Common myeloid progenitor, CD34-positive (primary cell): ENCODE results near the gene SMC5.
A peak's percentile ranks its signal among the peaks of the same experiment; 100 is the strongest.

Experiments used
- CTCF ChIA-PET: fragments of 350-600 bp; sonication (Branson Sonifier 250); formaldehyde crosslinking; loops from one replicate; lab custom pipeline; 2021; ENCODE audit warnings: antibody characterized with exemption; lab: Charles Lee
- POLR2A ChIA-PET: fragments of 350-600 bp; sonication (Branson Sonifier 250); formaldehyde crosslinking; loops from one replicate; lab custom pipeline; 2021; ENCODE audit warnings: antibody characterized with exemption; lab: Charles Lee
- DNase-seq, 3 donors: peaks; one replicate each; pipeline versions ENCODE4 v3.0.0 to v3.0.0-alpha.2; 2013
- H3K27ac ChIP-seq, 2 experiments: 1 replicate in 1 of 2; 2 replicates in 1 of 2; pipeline ENCODE4 v1.7.0; 2013; ENCODE audit warnings: inconsistent platforms in 2 of 2, low read length in 2 of 2, mild to moderate bottlenecking in 2 of 2, low read depth in 1 of 2, moderate library complexity in 1 of 2; ENCODE audit not compliant: severe bottlenecking in 2 of 2, insufficient read depth in 1 of 2, poor library complexity in 1 of 2
- H3K27me3 ChIP-seq, 5 experiments: replicated peaks in 2 of 5; 1 replicate in 3 of 5; 2 replicates in 2 of 5; pipeline versions ENCODE4 v1.6.1 to v1.7.0; 2013; ENCODE audit warnings: low read length in 4 of 5, mild to moderate bottlenecking in 2 of 5, moderate library complexity in 2 of 5, inconsistent platforms in 1 of 5; ENCODE audit not compliant: insufficient read depth in 5 of 5, control insufficient read depth in 4 of 5
- H3K36me3 ChIP-seq, 4 experiments: 1 replicate in 2 of 4; 2 replicates in 2 of 4; pipeline versions ENCODE4 v1.6.1 to v1.7.0; 2013; ENCODE audit warnings: low read length in 3 of 4, control low read depth in 1 of 4, mild to moderate bottlenecking in 1 of 4; ENCODE audit not compliant: control insufficient read depth in 4 of 4, insufficient read depth in 4 of 4
- H3K4me1 ChIP-seq, 4 experiments: 1 replicate in 3 of 4; 2 replicates in 1 of 4; pipeline versions ENCODE4 v1.6.1 to v1.7.1; 2013; ENCODE audit warnings: low read length in 3 of 4, mild to moderate bottlenecking in 3 of 4, control low read depth in 1 of 4, inconsistent platforms in 1 of 4, moderate library complexity in 1 of 4; ENCODE audit not compliant: control insufficient read depth in 4 of 4, insufficient read depth in 4 of 4; ENCODE audit errors: control extremely low read depth in 1 of 4
- H3K4me3 ChIP-seq, 7 experiments: 1 replicate in 4 of 7; 2 replicates in 3 of 7; pipeline versions ENCODE4 v1.5.1 to v1.7.0; 2013; ENCODE audit warnings: mild to moderate bottlenecking in 7 of 7, low read length in 6 of 7, moderate library complexity in 6 of 7, inconsistent platforms in 2 of 7, low read depth in 2 of 7, control low read depth in 1 of 7; ENCODE audit not compliant: insufficient read depth in 4 of 7, control insufficient read depth in 1 of 7; ENCODE audit errors: extremely low read depth in 1 of 7
- H3K9me3 ChIP-seq, 5 experiments: 1 replicate in 4 of 5; 2 replicates in 1 of 5; pipeline versions ENCODE4 v1.6.1 to v1.7.1; 2013; ENCODE audit warnings: low read length in 4 of 5, mild to moderate bottlenecking in 2 of 5, inconsistent platforms in 1 of 5, low read depth in 1 of 5, moderate library complexity in 1 of 5; ENCODE audit not compliant: control insufficient read depth in 4 of 5, insufficient read depth in 2 of 5; ENCODE audit errors: control extremely low read depth in 1 of 5
- WGBS: methylation state at CpG from one replicate; pipeline ENCODE4 v1.1.5; 2013; ENCODE audit not compliant: insufficient coverage; 5-methylcytosine and 5-hydroxymethylcytosine counted together

Gene SMC5

GRCh38 chr9:70256123-70256551 is 2.6 kb upstream of the SMC5 start:
- no peak for DNase-seq
- no peaks in the 10 kb centered on the region for H3K9me3 ChIP-seq
- no peak overlapping the region for H3K4me3 ChIP-seq
- H3K36me3 ChIP-seq, result peaks cover 0 to 6% (median 2%) of the 10 kb centered on the region in 4 experiments
- H3K27ac ChIP-seq, result no peak overlapping the region
- H3K27me3 ChIP-seq, result no peaks in the 10 kb centered on the region
- CTCF ChIA-PET, result no interaction called here
- POLR2A ChIA-PET, result no interaction called here
- 95% methylated on average over 7 of the region's 7 CpGs for WGBS
- H3K4me1 ChIP-seq, result peaks cover 6 to 33% (median 23%) of the 10 kb centered on the region in 4 experiments

GRCh38 chr9:70257502-70257901 is 1.3 kb upstream of the SMC5 start:
- POLR2A ChIA-PET, result no interaction called here
- Histone ChIP-seq H3K27me3 (no peaks in the 10 kb centered on the region), H3K9me3 (no peaks in the 10 kb centered on the region), H3K27ac (peak overlapping the region in 1 of 2 experiments; percentile 11), H3K36me3 (peaks cover 4 to 20% (median 9%) of the 10 kb centered on the region in 4 experiments), H3K4me3 (peak overlapping the region in 1 of 7 experiments; percentile 91), H3K4me1 (peaks cover 6 to 44% (median 29%) of the 10 kb centered on the region in 4 experiments)
- WGBS, result no CpG with 5 or more reads among the region's 3 CpGs
- CTCF ChIA-PET, result no interaction called here
- DNase-seq, result no peak

GRCh38 chr9:70257991-70258691 is 637 bp upstream of the SMC5 start:
- Histone ChIP-seq H3K9me3 (no peaks in the 10 kb centered on the region), H3K27ac (peak overlapping the region; percentile 64 to 95), H3K4me1 (peaks cover 6 to 50% (median 31%) of the 10 kb centered on the region in 4 experiments), H3K27me3 (no peaks in the 10 kb centered on the region), H3K4me3 (peak overlapping the region; percentile 44 to 96 (median 91)), H3K36me3 (peaks cover 4 to 25% (median 9%) of the 10 kb centered on the region in 4 experiments)
- CTCF ChIA-PET, result no interaction called here
- POLR2A ChIA-PET, result no interaction called here
- peak in 2 of 3 donors; percentile 52 to 54 for DNase-seq
- WGBS, result 11% methylated on average over 23 of the region's 27 CpGs

- DNase-seq, result no peak
- POLR2A ChIA-PET, result no interaction called here
Measured at GRCh38 chr9:70259512-70259802, 679 bp downstream of the SMC5 start.

GRCh38 chr9:70260007-70260443 is 1.2 kb downstream of the SMC5 start:
- H3K4me3 ChIP-seq, result peak overlapping the region in 5 of 7 experiments; percentile 82 to 96 (median 94)
- H3K36me3 ChIP-seq, result peaks cover 15 to 41% (median 18%) of the 10 kb centered on the region in 4 experiments
- ChIA-PET POLR2A (no interaction called here), CTCF (interaction anchor here (1.1 kb wide), 1 partner anchor 17 kb away, joined by 3 read pairs; no protein-coding TSS in a partner anchor)
- DNase-seq, result no peak
- no peak overlapping the region for H3K27ac ChIP-seq
- WGBS, result 95% methylated on average over 24 of the region's 30 CpGs
- H3K9me3 ChIP-seq, result no peaks in the 10 kb centered on the region
- peaks cover 6 to 52% (median 31%) of the 10 kb centered on the region in 4 experiments for H3K4me1 ChIP-seq
- H3K27me3 ChIP-seq, result no peaks in the 10 kb centered on the region

More at GRCh38 chr9:70259512-70259802, 679 bp downstream of the SMC5 start:
- peak overlapping the region; percentile 86 to 95 for H3K27ac ChIP-seq
- H3K9me3 ChIP-seq, result no peaks in the 10 kb centered on the region
- CTCF ChIA-PET, result no interaction called here
- peaks cover 6 to 52% (median 31%) of the 10 kb centered on the region in 4 experiments for H3K4me1 ChIP-seq
- H3K36me3 ChIP-seq, result peaks cover 9 to 35% (median 13%) of the 10 kb centered on the region in 4 experiments
- H3K27me3 ChIP-seq, result no peaks in the 10 kb centered on the region
- WGBS, result 0% methylated on average over 4 of the region's 10 CpGs
- H3K4me3 ChIP-seq, result peak overlapping the region; percentile 82 to 96 (median 91)

- Histone ChIP-seq H3K27me3 (no peaks in the 10 kb centered on the region), H3K9me3 (no peaks in the 10 kb centered on the region), H3K4me1 (peaks cover 6 to 52% (median 31%) of the 10 kb centered on the region in 4 experiments), H3K36me3 (peaks cover 15 to 45% (median 21%) of the 10 kb centered on the region in 4 experiments), H3K4me3 (peak overlapping the region in 2 of 7 experiments; percentile 91 to 94), H3K27ac (no peak overlapping the region)
- WGBS, result 95% methylated on average over 7 of the region's 8 CpGs
- ChIA-PET CTCF (interaction anchor here (1.1 to 1.2 kb wide), 2 partner anchors 11 to 17 kb away, joined by 3 to 5 read pairs; no protein-coding TSS in a partner anchor), POLR2A (no interaction called here)
- no peak for DNase-seq
Measured at GRCh38 chr9:70260606-70261005, 1.8 kb downstream of the SMC5 start.
